ENCODE measurements around the gene CHST12.

CHST12 gene

GRCh38 chr7:2495418-2496299 lies 92.2 kb downstream of the CHST12 start:
- no peak for FAIRE-seq
- DNase-seq (ENCODE audit: insufficient read length, low spot score) = no peak

- FAIRE-seq = no peak
These were observed 93.0 kb downstream of the CHST12 start for GRCh38 chr7:2496375-2496774.

GRCh38 chr7:2497065-2497464 lies 93.7 kb downstream of the CHST12 start:
- FAIRE-seq = no peak
- DNase-seq (ENCODE audit: insufficient read length, low spot score) = no peak

More at GRCh38 chr7:2496375-2496774, 93.0 kb downstream of the CHST12 start:
- DNase-seq (ENCODE audit: insufficient read length, low spot score) = no peak

DNA sequence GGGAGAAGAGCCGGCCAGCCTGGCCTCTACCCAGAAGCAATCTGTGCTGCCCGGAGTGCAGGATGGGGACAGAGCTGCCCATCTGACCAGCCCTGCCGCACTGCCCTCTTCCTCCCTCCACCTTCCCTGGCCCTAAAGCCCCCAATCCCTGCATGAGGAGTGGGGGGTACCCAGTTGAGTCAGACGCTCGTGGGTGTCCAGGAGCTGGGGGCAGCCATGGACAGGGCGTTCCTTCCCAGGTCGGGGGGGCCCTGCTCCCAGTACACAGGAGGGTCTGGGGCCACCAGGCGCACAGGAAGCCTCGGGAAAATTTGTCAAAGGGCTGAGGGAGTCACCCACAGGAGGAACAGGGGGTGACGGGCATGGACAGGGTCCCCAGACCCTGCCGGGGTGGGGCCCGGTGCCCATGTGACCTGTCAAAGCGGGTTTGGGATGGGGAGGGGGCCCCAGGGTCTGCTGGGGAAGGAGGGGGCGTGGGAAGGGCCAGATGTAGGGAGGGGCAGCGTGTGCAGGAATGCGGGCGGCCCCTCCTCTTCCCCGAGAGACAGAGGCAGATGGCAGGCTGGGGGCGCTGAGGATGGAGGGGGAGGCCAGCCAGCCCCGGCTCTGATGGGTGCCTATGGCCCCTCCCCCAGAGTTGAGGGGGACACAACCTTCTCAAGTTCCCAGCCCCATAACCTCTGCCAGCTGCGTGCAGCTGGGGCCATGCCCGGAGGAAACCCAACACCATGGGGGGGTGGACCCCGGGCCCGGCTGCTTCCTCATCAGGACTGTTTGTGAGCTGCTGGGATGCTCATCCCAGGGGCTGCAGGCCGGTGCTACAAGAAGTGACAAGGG lies 94.3 kb downstream of the CHST12 start:
- no peak for FAIRE-seq
- no peak for DNase-seq (ENCODE audit: insufficient read length, low spot score)
